ENCODE measurements around the gene KRTAP5-2.

The KRTAP5-2 gene

DNA sequence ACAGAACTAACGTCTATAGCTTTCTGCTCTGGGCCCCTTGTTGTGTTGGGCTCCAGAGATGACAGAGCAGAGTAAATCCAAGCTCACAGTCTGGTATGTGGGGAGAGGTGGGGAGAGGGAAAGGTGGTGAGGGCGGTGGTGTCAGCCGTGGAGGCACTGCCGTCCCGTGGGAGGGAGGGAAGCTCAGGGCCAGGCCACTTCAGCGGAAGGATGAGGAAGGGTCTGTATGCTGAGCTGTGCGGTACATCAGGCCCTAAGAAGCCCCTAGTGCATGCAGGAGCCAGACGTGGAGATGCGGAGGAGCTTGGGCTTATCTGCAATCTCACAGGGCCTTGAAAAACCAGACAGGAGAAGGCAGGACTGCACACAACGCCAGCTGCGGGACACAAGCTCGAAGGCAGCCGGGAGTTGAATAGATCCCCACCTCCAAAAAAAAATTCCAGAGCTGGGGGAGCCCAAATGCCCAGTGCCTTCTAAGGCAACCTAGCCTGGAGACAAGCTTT lies 33.0 kb upstream of the KRTAP5-2 start:
- Histone ChIP-seq H3K27me3 (ENCODE audit: insufficient read depth, low read length, poor library complexity) (no peaks in the 10 kb centered on the region), H3K27ac (ENCODE audit: low read depth, low read length) (no peak overlapping the region), H3K23ac (ENCODE audit: low read length) (no peak overlapping the region), H2BK120ac (ENCODE audit: low read depth, low read length) (no peak overlapping the region), H3K9ac (ENCODE audit: low read length) (no peak overlapping the region), H2AK5ac (ENCODE audit: low read length) (no peak overlapping the region), H3K4me2 (ENCODE audit: low read length) (no peak overlapping the region), H3K56ac (ENCODE audit: low read length) (no peak overlapping the region), H2BK15ac (replicated peaks; ENCODE audit: low read depth) (no peak overlapping the region), H4K8ac (ENCODE audit: low read depth, low read length) (no peak overlapping the region), H3K4me3 (ENCODE audit: low read length) (no peak overlapping the region), H3K79me1 (ENCODE audit: low read length) (no peaks in the 10 kb centered on the region), H3K18ac (ENCODE audit: low read length) (no peak overlapping the region), H3K79me2 (ENCODE audit: control insufficient read depth, insufficient read depth, low read length) (no peaks in the 10 kb centered on the region), H2BK5ac (ENCODE audit: low read length) (no peak overlapping the region), H4K5ac (ENCODE audit: low read length) (no peak overlapping the region), H3K4me1 (ENCODE audit: control insufficient read depth, low read depth, low read length) (no peaks in the 10 kb centered on the region), H3K4ac (ENCODE audit: low read depth, low read length) (no peak overlapping the region), H3K36me3 (ENCODE audit: control insufficient read depth, insufficient read depth, low read length) (no peaks in the 10 kb centered on the region)
- no CpG with 5 or more reads among the region's 13 CpGs for WGBS (ENCODE audit: extremely low coverage, insufficient coverage, low lambda C conversion rate)
- no peak for DNase-seq

DNA sequence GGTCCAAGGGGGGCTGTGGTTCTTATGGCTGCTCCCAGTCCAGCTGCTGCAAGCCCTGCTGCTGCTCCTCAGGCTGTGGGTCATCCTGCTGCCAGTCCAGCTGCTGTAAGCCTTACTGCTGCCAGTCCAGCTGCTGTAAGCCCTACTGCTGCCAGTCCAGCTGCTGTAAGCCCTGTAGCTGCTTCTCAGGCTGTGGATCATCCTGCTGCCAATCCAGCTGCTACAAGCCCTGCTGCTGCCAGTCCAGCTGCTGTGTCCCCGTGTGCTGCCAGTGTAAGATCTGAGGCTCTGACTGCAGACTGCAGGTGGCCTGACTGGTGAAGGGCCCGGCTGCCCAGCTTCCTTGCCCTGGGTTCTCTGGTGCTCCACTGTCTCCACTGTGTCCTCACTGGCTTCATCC lies 32.2 kb upstream of the KRTAP5-2 start:
- Histone ChIP-seq H3K9ac (ENCODE audit: low read length) (no peak overlapping the region), H4K8ac (ENCODE audit: low read depth, low read length) (no peak overlapping the region), H3K18ac (ENCODE audit: low read length) (no peak overlapping the region), H4K5ac (ENCODE audit: low read length) (no peak overlapping the region), H2BK15ac (replicated peaks; ENCODE audit: low read depth) (no peak overlapping the region), H3K79me1 (ENCODE audit: low read length) (no peaks in the 10 kb centered on the region), H3K23ac (ENCODE audit: low read length) (no peak overlapping the region), H3K36me3 (ENCODE audit: control insufficient read depth, insufficient read depth, low read length) (no peaks in the 10 kb centered on the region), H3K4me3 (ENCODE audit: low read length) (no peak overlapping the region), H3K27me3 (ENCODE audit: insufficient read depth, low read length, poor library complexity) (no peaks in the 10 kb centered on the region), H3K4me1 (ENCODE audit: control insufficient read depth, low read depth, low read length) (no peaks in the 10 kb centered on the region), H2BK5ac (ENCODE audit: low read length) (no peak overlapping the region), H3K79me2 (ENCODE audit: control insufficient read depth, insufficient read depth, low read length) (no peaks in the 10 kb centered on the region), H3K56ac (ENCODE audit: low read length) (no peak overlapping the region), H3K4ac (ENCODE audit: low read depth, low read length) (no peak overlapping the region), H2AK5ac (ENCODE audit: low read length) (no peak overlapping the region), H2BK120ac (ENCODE audit: low read depth, low read length) (no peak overlapping the region), H3K4me2 (ENCODE audit: low read length) (no peak overlapping the region), H3K27ac (ENCODE audit: low read depth, low read length) (no peak overlapping the region)
- DNase-seq = no peak
- no CpG with 5 or more reads among the region's 2 CpGs for WGBS (ENCODE audit: extremely low coverage, insufficient coverage, low lambda C conversion rate)

DNA sequence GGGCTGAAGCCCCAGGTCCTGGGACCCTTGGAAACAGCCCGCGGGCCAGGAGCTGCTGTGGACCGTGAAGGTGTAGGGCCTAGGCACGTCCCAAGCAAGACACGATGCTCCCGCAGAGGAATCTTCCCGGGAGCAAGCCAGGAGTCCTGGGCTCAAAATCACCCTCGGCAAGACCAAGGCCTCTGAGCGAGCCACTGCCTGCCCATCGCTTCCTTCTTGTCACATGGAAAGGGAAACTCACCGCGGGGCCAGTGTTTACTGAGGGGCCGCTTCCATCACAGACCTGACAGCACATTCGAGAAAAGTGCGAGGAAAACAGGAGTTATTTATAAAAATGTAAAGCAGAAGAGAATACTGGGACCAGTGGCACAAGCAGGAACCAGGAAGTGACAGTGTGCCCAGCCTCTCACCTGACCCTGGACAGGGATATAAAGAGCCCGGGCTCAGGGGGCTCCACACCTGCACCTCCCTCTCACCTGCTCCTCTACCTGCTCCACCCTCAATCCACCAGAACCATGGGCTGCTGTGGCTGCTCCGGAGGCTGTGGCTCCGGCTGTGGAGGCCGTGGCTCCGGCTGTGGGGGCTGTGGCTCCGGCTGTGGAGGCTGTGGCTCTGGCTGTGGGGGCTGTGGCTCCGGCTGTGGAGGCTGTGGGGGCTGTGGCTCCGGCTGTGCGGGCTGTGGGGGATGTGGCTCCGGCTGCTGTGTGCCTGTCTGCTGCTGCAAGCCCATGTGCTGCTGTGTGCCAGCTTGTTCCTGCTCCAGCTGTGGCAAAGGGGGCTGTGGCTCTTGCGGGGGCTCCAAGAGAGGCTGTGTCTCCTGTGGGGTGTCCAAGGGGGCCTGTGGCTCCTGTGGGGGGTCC lies 31.5 kb upstream of the KRTAP5-2 start, which contains the start of gene KRTAP5-5:
TSS of gene KRTAP5-5 (plus strand) at position 450 of the 860 bp plus-strand sequence. CDS start at position 516, 66 bp downstream.
- Histone ChIP-seq H3K79me1 (ENCODE audit: low read length) (no peaks in the 10 kb centered on the region), H3K27me3 (ENCODE audit: insufficient read depth, low read length, poor library complexity) (no peaks in the 10 kb centered on the region)

DNA sequence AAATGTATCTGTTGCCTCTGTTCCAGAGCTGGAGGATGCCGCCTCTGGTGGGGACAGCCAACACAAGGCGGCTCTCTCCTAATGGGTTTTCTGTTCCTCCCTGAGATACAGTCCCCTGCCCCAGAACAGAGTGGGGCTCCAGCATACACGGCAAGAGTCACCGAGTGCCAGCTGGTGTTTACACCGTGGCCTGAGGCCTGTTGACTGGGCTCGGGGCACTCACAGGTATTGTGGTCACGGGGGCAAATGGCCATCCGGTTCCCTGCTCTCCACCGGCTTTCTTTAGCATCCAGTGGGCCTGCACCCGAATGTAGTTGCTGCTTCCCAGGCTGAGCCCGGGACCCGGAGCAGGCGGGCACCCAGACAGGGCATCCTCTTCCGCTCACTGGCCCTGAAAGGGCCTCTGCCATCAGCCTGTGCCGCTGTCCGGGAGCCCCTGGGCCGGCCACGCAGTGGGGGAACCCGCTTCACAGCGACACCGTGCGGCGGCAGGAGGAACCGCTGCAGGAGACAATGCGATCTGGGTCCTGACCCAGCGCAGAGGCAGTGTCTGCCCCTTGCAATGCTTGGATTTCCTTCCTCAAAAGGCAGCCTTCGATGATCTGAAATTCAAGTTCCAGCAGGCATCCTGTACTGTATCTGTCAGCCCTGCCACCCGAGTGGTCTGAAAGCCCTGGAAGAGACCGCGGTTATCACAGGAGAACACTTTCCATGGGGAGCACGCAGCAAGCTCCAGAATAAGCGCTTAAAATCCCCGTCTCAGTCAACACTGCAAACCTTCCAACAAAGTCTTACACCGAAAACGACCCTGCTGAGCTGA lies 30.6 kb upstream of the KRTAP5-2 start:
- no peaks in the 10 kb centered on the region for H3K79me2 ChIP-seq (ENCODE audit: control insufficient read depth, insufficient read depth, low read length)
- H2BK120ac ChIP-seq (ENCODE audit: low read depth, low read length) = no peak overlapping the region

More for the DNA sequence above, 31.5 kb upstream of the KRTAP5-2 start, which contains the start of gene KRTAP5-5:
- H3K23ac ChIP-seq (ENCODE audit: low read length) = no peak within 1 kb of the TSS
- H2BK120ac ChIP-seq (ENCODE audit: low read depth, low read length) = no peak within 1 kb of the TSS
- no peak within 1 kb of the TSS for H3K18ac ChIP-seq (ENCODE audit: low read length)
- no peak within 1 kb of the TSS for H3K4me2 ChIP-seq (ENCODE audit: low read length)
- H3K27ac ChIP-seq (ENCODE audit: low read depth, low read length) = no peak within 1 kb of the TSS
- no CpG with 5 or more reads among the region's 26 CpGs for WGBS (ENCODE audit: extremely low coverage, insufficient coverage, low lambda C conversion rate)
- no peaks in the 10 kb centered on the region for H3K79me2 ChIP-seq (ENCODE audit: control insufficient read depth, insufficient read depth, low read length)
- no peaks in the 10 kb centered on the region for H3K4me1 ChIP-seq (ENCODE audit: control insufficient read depth, low read depth, low read length)
- H4K5ac ChIP-seq (ENCODE audit: low read length) = no peak within 1 kb of the TSS
- H2BK15ac ChIP-seq (replicated peaks; ENCODE audit: low read depth) = no peak within 1 kb of the TSS
- H3K4me3 ChIP-seq (ENCODE audit: low read length) = no peak within 1 kb of the TSS
- DNase-seq = no peak
- no peak within 1 kb of the TSS for H2AK5ac ChIP-seq (ENCODE audit: low read length)
- H4K8ac ChIP-seq (ENCODE audit: low read depth, low read length) = no peak within 1 kb of the TSS
- no peak within 1 kb of the TSS for H3K4ac ChIP-seq (ENCODE audit: low read depth, low read length)
- peak within 1 kb of the TSS; percentile 60 for H3K56ac ChIP-seq (ENCODE audit: low read length)
- H2BK5ac ChIP-seq (ENCODE audit: low read length) = no peak within 1 kb of the TSS
- no peak within 1 kb of the TSS for H3K9ac ChIP-seq (ENCODE audit: low read length)
- no peaks in the 10 kb centered on the region for H3K36me3 ChIP-seq (ENCODE audit: control insufficient read depth, insufficient read depth, low read length)

DNA sequence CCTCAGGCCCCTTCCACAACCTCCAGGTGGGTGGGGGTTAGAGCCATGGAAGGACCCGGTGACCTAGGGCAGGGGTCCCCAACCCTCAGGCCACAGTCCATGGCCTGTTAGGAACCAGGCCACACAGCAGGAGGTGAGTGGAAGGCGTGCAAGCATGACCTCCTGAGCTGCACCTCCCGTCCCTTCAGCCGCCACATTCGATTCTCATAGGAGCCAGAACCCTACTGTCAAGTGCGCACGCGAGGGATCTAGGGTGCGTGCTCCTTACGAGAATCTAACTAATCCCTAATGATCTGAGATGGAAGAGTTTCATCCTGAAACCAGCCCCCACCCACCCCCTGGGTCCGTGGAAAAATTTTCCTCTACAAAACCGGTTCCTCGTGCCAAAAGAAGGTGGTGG lies 27.4 kb upstream of the KRTAP5-2 start:
- H3K56ac ChIP-seq (ENCODE audit: low read length) = no peak overlapping the region
- no peak overlapping the region for H3K4me2 ChIP-seq (ENCODE audit: low read length)
- H3K4me3 ChIP-seq (ENCODE audit: low read length) = no peak overlapping the region
- H3K36me3 ChIP-seq (ENCODE audit: control insufficient read depth, insufficient read depth, low read length) = no peaks in the 10 kb centered on the region
- no peak overlapping the region for H3K18ac ChIP-seq (ENCODE audit: low read length)
- H2BK120ac ChIP-seq (ENCODE audit: low read depth, low read length) = no peak overlapping the region
- H3K4me1 ChIP-seq (ENCODE audit: control insufficient read depth, low read depth, low read length) = no peaks in the 10 kb centered on the region
- no peak overlapping the region for H4K5ac ChIP-seq (ENCODE audit: low read length)
- H2BK5ac ChIP-seq (ENCODE audit: low read length) = no peak overlapping the region
- H3K23ac ChIP-seq (ENCODE audit: low read length) = no peak overlapping the region
- no peaks in the 10 kb centered on the region for H3K79me2 ChIP-seq (ENCODE audit: control insufficient read depth, insufficient read depth, low read length)
- H3K79me1 ChIP-seq (ENCODE audit: low read length) = no peaks in the 10 kb centered on the region
- DNase-seq = no peak
- H3K9ac ChIP-seq (ENCODE audit: low read length) = no peak overlapping the region
- H3K27me3 ChIP-seq (ENCODE audit: insufficient read depth, low read length, poor library complexity) = no peaks in the 10 kb centered on the region
- H2AK5ac ChIP-seq (ENCODE audit: low read length) = no peak overlapping the region
- WGBS (ENCODE audit: extremely low coverage, insufficient coverage, low lambda C conversion rate) = no CpG with 5 or more reads among the region's 13 CpGs
- H3K4ac ChIP-seq (ENCODE audit: low read depth, low read length) = no peak overlapping the region
- H4K8ac ChIP-seq (ENCODE audit: low read depth, low read length) = no peak overlapping the region
- no peak overlapping the region for H2BK15ac ChIP-seq (replicated peaks; ENCODE audit: low read depth)
- no peak overlapping the region for H3K27ac ChIP-seq (ENCODE audit: low read depth, low read length)

More for the DNA sequence above, 30.6 kb upstream of the KRTAP5-2 start:
- Histone ChIP-seq H2BK5ac (ENCODE audit: low read length) (no peak overlapping the region), H3K56ac (ENCODE audit: low read length) (peak overlapping the region; percentile 60), H3K36me3 (ENCODE audit: control insufficient read depth, insufficient read depth, low read length) (no peaks in the 10 kb centered on the region), H3K9ac (ENCODE audit: low read length) (no peak overlapping the region), H2BK15ac (replicated peaks; ENCODE audit: low read depth) (no peak overlapping the region), H3K4me2 (ENCODE audit: low read length) (no peak overlapping the region), H3K4ac (ENCODE audit: low read depth, low read length) (no peak overlapping the region), H4K8ac (ENCODE audit: low read depth, low read length) (no peak overlapping the region), H3K27ac (ENCODE audit: low read depth, low read length) (no peak overlapping the region), H3K27me3 (ENCODE audit: insufficient read depth, low read length, poor library complexity) (no peaks in the 10 kb centered on the region), H3K4me1 (ENCODE audit: control insufficient read depth, low read depth, low read length) (no peaks in the 10 kb centered on the region), H3K4me3 (ENCODE audit: low read length) (no peak overlapping the region), H4K5ac (ENCODE audit: low read length) (no peak overlapping the region), H3K79me1 (ENCODE audit: low read length) (no peaks in the 10 kb centered on the region), H2AK5ac (ENCODE audit: low read length) (no peak overlapping the region), H3K18ac (ENCODE audit: low read length) (no peak overlapping the region), H3K23ac (ENCODE audit: low read length) (no peak overlapping the region)
- no CpG with 5 or more reads among the region's 35 CpGs for WGBS (ENCODE audit: extremely low coverage, insufficient coverage, low lambda C conversion rate)
- peak; percentile 51 for DNase-seq

Data from mesendoderm (in vitro differentiated cells).